Stimulated activated CD4-positive, alpha-beta T cell treated with anti-CD3 and anti-CD28 coated beads, Interleukin-15, amount 100 ng/mL, for 48 hours (primary cell): ENCODE results near the gene KIF22.
A peak's percentile ranks its signal among the peaks of the same experiment; 100 is the strongest.
"Not testable (repeated sequence)": the region's sequence is repeated elsewhere in the genome, so short reads cannot be mapped to it uniquely, and the experiment has no call there.

Source experiments
- DNase-seq, 2 donors: peaks; one replicate each; pipeline ENCODE4 v3.0.0-alpha.2; 2020; ENCODE audit warnings: low read depth in 2 of 2

Gene KIF22

DNA sequence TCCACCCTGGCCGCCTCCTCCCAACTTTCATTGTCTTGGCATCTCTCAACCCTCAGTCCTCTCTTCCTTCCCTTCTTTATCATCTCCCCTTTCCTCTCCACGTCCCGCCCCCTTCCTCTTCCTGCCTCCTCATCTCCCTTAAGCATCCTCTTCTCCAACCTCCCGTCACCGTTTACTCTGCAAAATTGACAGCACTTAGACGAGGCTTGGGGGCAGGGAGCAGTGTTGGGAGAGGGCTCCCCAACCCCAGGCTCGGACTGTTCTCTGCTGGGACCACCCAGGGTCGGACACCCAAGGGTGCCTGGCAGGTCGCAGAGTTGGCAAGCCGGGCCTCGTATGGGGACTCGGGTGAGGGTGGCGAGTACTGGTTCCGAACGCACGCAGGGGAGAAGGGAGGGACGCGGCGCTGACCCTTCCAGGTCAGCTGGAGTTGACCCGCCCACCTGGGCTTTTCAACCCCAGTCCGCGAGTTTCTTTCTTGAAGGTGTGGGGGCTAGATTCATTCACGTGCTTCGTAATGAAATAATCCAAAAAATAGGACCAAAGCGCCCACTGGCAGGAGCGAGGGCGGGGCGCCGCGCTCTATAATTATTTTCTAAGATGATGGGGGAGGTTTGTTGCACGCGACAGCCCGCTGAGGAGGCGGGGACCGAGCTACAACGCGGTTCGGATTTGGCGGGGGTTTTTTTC, 24.6 kb downstream of the KIF22 start:
- DNase-seq: no peak

DNA sequence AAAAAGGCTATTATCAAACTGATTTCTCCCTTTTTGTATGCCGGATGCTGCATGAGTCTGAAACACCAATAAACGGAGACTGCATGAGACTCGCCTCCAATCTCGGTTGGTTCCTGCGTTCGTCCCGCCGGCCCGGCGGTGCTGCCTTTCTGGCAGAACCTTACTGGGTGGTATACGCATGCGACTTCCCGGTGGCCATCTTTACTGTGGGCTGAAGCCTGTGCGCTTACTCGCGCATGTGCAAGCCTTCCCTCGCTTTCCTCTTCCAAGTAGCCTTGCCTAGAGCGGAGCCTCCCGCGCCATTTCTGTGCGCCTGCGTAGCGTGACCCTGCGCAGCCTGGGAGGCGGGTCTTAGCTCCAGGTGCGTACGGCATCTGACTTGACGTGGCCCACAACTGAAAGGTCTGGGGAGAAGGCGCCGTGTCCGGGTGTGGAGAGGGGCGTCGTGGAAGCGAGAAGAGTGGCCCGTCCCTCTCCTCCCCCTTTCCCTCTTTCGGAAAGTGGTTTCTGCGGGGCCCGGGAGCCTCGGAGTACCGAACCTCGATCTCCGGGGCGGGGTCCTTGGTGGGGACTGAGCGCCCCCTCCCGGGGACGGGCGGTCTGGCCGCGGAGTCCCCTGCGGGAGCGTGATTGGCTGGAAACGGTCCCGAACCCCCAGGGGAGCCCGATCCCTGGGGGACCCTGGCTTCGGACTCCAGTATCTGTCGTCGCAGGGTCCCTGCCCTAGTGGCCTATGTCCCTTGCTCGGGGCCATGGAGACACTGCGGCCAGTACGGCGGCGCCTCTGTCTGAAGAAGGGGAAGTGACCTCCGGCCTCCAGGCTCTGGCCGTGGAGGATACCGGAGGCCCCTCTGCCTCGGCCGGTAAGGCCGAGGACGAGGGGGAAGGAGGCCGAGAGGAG, 25.5 kb downstream of the KIF22 start, which contains the start of gene PAGR1:
Gene PAGR1 (plus strand): TSS at position 360 of the 901 bp plus-strand sequence. CDS start 374 bp downstream, at position 734.
- peak; percentile 96 to 97 for DNase-seq

DNA sequence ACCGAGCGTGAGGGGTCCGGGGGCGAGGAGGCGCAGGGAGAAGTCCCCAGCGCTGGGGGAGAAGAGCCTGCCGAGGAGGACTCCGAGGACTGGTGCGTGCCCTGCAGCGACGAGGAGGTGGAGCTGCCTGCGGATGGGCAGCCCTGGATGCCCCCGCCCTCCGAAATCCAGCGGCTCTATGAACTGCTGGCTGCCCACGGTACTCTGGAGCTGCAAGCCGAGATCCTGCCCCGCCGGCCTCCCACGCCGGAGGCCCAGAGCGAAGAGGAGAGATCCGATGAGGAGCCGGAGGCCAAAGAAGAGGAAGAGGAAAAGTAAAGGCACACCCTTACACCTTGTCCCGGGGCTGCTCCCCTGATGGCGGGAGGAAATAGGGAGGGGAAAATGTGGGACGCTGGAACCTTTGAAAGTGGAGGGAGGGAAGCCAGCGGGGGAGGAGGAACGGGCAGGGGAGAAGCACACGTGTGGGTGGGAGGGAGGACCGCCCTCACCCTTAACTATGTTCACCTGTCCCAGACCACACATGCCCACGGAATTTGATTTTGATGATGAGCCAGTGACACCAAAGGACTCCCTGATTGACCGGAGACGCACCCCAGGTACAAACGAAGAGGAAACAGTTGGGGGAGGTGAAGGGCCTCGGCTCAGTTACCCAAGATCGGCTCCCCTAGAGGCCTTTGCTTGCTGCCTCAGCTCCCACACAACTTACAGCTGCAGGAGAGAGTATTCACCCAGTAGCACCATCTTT, 26.3 kb downstream of the KIF22 start:
- no peak for DNase-seq

DNA sequence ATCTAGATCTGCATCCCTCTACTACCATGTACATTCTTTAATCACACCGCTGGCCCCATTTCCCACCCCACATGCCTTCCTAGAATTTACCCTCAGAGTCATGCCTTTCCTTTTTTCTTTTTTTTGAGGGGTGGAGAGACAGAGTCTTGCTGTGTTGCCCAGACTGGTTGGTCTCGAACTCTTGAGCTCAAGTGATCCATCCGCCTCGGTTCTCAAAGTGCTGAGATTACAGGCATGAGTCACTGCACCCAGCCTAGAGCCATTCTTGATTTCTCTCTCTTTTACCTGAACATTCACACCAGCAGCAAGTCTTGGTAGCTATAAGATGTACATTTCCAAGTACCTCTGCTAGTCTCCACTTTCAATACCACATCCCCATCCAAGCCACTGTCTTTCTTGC, 27.5 kb downstream of the KIF22 start:
- DNase-seq: no peak

DNA sequence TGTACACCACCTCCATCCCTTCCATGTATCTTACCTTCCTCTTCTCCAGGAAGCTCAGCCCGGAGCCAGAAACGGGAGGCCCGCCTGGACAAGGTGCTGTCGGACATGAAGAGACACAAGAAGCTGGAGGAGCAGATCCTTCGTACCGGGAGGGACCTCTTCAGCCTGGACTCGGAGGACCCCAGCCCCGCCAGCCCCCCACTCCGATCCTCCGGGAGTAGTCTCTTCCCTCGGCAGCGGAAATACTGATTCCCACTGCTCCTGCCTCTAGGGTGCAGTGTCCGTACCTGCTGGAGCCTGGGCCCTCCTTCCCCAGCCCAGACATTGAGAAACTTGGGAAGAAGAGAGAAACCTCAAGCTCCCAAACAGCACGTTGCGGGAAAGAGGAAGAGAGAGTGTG, 29.0 kb downstream of the KIF22 start:
- DNase-seq: no peak

DNA sequence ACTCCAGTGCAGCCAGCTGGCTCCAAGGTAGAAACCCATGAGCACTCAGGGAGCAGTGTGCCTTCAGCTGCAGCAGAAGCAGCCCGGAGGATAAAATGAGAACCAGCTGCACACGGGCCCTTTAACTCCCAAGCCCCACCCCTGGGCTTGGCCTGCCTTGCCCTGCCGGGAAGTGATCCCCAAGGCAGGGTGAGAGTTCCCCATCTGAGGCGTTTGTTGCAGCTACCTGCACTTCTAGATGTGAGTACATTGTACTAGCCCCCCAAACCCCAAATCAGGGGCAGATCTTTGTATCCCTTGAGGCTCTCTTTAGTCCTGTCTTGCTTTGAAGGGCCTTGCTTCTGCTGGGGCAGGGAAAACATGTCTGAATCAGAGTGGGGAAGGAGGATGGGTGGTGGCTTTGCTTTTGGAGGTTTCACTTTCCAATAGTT, 29.7 kb downstream of the KIF22 start, which contains the start of gene MVP:
Gene MVP (plus strand): TSS at position 192 of the 431 bp plus-strand sequence. CDS start 10,088 bp downstream, outside the sequence.
- DNase-seq: no peak

DNA sequence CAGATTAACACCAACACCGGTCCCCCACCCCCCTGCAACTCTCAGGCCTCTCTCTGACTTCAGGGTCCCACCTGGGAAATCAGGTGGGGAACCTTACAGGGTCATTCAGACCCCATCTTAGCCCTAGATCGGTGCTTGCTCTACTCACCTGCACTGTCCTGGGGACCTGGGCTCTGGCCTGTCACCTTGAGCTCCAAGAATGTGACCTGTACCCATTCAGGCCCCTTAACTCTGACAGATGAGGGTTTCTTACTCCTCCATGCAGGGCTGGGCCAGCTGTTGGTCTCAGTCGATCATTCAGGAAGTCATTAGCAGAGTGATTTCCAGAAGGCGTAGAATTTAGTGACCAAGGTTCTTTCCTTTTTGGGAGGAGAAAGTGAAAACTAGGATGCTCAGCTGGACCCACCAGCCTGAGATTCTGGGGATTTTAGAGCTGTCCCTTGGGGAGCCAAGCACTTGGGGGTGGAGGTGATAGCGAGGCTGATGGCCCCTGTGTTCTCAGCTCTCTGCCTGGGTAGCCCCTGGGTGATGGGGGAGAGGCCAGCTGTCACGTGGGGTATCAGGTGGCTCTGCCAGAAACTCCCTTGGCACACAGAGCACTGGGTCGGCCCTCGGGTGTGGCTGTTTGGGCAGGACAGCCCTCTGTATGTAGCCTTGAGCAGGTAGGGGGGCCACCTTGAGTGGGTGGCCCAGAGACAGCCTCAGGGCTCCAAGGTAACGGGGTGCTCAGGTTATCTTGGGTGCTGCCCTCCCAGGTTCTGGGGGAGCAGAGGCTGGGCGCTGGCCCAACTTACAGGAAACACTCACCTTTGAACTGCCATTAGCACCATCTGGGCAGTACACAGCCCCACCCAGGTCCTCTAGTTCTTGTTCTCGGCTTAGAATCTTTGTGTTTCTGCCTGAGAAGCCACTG, 30.4 kb downstream of the KIF22 start:
- DNase-seq: no peak

DNA sequence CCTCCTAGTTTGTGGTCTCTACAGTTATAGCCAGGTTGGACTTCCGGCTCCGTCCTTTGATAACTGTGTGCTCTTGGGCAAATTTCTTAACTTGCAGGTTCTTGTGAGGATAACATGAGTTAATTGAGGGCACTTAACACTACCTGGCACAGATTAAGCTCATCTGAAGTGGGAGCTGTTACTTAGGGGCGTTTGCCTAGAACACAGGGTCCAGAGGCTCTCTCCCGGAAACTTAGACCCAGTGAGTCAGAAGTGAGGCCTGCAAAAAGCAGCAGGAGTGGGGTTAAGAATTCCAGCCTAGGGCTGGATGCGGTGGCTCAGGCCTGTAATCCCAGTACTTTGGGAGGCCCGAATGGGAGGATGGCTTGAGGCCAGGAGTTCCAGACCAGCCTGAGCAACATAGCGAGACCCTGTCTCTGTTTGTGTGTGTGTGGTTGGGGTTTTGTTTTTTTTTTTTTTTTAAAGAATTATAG, 31.1 kb downstream of the KIF22 start:
- DNase-seq: no peak

DNA sequence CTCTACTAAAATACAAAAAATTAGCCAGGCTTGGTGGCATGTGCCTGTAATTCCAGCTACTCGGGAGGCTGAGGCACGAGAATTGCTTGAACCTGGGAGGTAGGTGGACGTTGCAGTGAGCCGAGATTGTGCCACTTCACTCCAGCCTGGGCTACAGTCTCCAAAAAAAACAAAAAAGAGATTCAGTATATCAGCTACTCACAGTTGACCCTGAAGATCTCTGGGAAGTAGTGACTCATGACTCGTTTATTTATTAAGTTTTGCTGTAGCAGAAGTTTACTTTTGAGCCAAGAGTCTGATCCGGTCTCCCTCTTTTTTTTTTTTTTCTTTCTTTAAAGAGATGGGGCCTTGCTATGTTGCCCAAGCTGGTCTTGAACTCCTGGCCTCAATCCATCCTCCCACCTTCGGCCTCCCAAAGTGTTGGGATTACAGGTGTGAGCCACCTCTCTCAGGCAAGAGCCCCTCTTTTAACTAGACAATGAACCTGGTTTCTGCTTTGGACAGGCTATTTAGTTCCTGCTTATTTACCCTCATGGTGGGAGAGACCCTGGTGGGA, 34.1 kb downstream of the KIF22 start:
- no peak for DNase-seq

DNA sequence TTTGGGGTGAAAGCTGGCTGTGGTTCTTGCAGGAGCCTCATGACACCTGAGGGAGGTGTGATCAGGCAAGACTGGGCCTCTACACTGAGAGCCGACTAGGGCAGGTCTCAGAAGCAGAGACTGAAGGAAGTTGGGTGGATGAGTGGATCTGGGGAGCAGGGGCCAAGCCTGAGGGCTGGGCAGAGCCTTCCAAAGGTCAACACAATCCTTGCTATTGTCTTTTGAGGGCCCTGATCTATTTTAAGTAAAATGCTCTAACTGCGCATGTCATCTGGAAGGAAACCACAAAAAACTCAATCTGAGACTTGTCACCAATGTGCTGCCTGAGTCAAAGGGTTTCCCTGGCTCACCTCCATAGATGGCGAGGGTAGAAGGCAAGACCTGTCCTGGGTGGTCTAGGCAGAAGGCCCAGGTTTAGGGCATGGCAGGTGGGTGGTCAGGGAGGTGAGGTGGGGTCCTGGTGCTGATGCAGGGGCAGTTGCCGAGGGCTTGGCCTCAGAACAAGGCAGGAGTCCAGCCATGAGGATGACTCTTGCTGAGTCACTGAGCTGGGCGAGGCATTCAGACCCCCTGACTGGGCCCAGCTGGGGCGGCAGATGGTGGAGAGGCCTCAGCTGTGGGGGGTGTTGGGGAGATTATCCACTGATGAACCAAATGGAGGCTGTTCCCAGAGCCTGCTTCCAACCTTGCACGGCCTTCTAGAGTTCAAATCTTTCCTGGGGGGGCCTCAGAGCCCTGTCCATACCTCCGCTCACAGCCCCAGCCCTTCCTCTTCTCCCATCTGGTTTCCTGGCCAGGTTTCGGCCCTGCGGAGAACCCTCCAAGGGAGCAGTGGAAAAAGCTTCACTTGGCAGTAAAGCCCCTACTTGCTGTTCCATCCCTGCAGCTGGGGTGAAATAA, 34.8 kb downstream of the KIF22 start:
- DNase-seq: no peak

DNA sequence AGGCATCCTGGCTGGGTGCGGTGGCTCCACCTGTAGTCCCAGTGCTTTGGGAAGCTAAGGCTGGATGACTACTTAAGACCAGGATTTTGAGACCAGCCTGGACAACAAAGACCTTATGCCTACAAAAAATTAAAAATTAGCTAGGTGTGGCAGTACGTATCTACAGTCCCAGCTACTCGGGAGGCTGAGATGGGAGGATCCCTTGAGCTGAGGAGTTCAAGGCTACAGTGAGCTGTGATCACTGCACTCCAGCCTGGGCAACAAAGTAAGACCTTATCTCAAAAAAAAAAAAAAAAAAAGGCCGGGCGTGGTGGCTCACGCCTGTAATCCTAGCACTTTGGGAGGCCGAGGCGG, 35.8 kb downstream of the KIF22 start:
- no peak for DNase-seq

DNA sequence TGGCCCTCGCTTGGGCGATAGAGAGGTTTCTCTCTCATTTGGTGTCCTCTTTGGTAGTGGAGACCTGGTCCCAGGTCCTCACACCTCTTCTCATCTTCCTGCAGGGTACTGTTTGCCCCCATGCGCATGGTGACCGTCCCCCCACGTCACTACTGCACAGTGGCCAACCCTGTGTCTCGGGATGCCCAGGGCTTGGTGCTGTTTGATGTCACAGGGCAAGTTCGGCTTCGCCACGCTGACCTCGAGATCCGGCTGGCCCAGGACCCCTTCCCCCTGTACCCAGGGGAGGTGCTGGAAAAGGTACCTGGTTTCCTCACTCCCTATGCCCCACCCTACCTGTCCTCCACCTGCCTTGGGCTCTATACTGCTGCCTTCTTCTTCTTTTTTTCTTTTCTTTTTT, 40.2 kb downstream of the KIF22 start:
- no peak for DNase-seq

DNA sequence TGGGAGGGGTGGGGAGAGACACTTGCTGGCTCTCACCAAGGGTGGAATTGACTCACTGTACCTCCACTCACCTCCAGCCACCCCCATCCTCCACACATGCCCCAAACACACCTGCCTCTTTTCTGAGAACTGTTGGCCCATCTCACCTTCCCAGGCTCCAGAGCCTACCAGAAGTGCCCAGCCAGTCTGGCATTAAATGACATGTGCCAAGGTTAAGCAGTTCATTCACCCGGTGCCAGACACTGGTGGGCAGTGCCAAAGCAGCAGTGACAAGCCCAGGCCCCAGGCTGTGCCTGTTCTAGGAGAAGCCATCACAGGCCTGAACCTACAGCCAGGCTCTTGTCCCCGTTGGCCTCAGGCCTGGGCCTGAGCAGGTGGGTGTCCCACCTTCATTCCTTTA, 40.9 kb downstream of the KIF22 start:
- no peak for DNase-seq

DNA sequence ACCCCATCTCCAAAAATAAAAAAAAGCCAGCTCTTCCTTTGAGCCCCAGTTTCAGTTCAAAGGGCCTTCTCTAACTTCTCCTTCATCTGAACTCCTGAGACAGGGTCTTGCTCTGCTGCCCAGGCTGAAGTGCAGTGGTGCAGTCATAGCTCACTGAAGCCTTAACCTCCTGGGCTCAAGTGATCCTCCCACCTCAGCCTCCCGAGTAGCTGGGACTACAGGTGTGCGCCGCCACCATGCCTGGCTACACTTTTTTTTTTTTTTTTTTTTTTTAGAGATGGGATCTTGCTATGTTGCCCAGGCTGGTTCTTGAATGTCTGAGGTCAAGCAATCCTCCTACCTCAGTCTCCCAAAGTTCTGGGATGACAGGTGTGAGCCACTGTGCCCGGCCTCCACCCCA, 42.7 kb downstream of the KIF22 start:
- DNase-seq: not testable (repeated sequence)

DNA sequence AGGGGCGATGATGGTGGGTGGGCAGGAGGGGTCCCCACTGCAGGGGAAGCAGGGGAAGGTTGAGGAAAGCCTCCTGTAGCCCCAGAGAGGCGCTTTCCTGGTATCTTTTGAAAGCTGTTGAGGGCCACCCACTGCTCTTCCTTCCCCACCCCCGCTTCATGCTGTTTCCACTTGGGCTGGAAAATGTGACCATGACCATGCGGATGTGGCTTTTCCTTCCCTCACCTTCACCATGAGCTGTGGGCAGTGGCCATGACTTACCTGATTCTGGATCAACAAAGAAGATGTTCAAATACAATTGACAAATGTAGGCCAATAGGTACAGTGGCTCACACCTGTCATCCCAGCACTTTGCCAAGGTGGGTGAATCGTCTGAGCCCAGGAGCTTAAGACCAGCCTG, 43.5 kb downstream of the KIF22 start:
- no peak for DNase-seq

DNA sequence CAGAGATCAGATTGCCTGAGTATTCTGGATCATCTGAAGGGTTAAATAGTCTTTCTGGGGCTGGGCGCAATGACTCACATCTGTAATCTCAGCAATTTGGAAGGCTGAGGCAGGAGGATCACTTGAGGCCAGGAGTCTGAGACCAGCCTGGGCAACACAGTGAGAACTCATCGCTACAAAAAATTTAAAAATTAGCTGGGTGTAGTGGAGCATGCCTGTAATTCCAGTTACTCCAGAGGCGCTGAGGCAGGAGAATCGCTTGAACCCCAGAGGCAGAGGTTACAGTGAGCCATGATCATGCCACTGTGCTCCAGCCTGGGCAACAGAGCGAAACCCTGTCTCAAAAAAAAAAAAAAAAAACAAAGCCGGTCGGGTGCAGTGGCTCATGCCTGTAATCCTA, 45.4 kb downstream of the KIF22 start:
- no peak for DNase-seq

DNA sequence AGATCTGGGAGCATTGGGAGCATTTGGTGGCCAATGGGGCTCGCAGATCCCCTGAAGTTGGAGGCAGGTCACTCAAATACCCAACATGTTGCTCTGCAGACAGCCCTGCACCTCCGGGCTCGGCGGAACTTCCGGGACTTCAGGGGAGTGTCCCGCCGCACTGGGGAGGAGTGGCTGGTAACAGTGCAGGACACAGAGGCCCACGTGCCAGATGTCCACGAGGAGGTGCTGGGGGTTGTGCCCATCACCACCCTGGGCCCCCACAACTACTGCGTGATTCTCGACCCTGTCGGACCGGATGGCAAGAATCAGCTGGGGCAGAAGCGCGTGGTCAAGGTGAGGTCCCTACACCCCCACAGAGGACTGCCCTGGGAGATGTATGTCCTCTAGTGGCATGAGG, 46.1 kb downstream of the KIF22 start:
- DNase-seq: no peak

DNA sequence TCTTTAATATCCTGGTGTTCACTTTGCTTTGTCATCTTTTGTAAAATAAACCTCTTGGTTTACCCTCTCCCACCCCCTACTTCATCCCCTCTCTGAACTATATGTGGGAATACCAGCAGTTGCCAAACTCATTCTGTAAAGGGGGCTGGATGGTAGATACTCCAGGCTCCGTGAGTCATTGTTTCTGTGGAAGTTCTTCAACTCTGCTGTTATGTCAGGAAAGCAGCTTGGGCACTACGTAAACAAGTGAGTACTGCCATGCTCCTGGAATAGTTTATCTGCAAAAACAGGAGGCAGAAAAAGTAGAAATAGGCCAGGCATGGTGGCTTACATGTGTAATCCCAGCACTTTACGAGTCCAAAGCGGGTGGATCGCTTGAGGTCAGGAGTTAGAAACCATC, 47.3 kb downstream of the KIF22 start:
- no peak for DNase-seq

DNA sequence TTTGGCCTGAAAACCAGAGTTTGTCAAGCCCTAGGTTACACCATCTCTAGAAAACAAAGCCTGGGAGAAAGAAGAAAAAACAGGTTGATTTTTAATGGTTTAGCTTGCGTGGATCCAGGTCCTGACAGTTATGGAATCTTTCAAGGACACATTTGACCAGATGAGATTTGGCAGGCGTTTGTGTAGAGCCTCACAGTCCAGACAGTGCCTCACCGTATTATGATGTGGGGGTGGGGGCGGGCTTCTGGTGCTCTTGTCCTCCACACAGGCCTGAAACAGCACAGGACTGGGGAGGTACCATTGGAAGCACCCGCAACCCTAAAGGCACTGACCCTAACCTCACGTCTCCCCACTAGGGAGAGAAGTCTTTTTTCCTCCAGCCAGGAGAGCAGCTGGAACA, 49.3 kb downstream of the KIF22 start:
- DNase-seq: no peak

DNA sequence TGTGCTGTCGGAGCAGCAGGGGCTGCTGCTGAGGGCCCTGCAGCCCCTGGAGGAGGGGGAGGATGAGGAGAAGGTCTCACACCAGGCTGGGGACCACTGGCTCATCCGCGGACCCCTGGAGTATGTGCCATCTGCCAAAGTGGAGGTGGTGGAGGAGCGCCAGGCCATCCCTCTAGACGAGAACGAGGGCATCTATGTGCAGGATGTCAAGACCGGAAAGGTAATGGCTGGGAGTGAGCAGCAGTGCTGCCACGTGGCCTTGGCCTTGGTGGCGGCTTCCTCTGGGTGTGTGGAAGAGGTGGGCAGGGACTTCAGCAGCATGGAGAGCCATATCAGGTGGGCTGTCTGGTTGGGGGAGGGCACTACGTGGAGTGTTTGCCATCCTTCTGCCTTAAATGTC, 49.7 kb downstream of the KIF22 start:
- DNase-seq: no peak
